NOMO-1 (cell line): Measurements from ENCODE around the gene OR7A5.
"Not testable (repeated sequence)": the region's sequence is repeated elsewhere in the genome, so short reads cannot be mapped to it uniquely, and the experiment has no call there.

Experiments used
- DNase-seq, 2 experiments: peaks; one replicate each; lab custom pipeline; 2025; ENCODE audit not compliant: unreplicated experiment in 2 of 2; lab: John Stamatoyannopoulos, UW

OR7A5 gene

GRCh38 chr19:14785102-14785793, 49.7 kb downstream of the OR7A5 start:
- DNase-seq, result peak; percentile 77 to 89

DNA sequence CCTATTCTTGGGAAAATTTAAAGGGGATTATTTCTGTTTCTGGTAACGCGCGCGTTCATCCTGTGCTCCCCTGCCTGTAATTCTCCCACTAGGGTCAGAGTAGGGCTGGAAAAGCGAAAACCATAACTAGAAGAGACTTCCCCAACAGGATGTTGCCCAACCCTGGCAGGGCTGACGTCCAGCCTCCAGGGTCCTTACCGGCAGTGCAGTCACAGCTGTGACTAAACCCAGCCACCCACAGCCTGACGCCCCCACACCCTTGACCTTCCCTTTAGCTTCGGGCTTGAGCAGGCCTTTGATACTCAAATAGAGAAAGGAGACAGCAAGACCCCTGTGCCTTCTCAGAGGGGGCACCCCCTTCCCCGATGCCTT, 50.3 kb downstream of the OR7A5 start:
- peak; percentile 77 to 85 for DNase-seq

DNA sequence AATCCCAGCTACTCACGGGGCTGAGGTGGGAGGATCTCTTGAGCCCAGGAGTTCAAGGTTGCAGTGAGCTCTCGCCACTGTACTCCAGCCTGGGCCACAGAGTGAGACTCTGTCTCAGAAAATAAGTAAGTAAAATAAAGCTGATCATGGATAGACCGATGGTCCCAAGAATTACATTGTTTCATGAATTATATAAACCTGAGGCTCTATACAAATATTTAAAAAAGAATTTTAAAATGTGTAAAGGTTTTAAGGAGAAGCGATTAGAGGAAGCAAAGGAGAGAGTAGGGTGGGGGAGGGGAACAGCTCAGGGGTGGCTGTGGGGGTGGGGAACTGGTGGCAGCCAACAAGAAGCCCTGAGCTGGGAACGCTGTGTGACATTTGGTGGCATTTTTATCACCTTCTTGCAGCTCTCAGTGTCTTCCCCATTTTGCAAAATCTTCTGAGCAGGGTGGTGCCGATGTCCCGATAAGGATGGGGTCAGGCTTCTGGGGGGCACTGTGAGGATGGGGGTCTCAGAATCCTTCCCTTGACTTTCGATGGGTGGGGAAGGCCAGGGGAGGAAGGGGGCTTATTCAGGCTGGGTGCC, 51.5 kb downstream of the OR7A5 start:
- peak in 1 of 2 experiments; percentile 47 for DNase-seq

DNA sequence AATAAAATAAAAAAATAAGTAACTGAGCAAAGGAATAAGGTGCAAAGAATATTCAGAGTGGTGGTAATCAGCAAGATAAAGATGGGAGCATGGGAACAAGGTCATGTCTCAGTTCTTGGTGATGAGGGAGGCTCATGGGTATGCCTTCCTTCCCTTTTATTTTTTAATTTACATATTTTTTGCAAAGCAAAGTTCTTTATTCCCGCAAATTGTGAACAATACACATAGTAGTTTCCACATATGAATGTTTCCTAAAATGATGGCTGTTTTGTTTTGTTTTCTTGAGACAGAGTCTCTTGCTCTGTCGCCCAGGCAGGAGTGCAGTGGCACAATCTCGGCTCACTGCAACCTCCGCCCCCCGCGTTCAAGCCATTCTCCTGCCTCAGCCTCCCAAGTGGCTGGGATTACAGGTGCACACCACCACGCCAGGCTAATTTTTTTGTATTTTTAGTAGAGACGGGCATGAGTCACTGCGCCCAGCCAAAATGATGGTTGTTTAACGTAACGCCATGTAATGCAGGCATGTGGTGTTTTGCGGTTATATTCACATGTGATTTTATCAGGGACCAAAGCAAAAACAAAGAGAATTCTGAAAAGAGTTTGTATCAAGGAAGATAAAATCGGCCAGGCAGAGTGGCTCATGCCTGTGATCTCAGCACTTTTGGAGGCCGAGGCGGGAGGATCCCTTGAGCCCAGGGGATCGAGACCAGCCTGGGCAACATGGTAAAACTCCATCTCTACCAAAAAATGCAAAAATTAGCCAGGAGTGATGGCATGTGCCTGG, 52.2 kb downstream of the OR7A5 start:
- DNase-seq, result no peak

DNA sequence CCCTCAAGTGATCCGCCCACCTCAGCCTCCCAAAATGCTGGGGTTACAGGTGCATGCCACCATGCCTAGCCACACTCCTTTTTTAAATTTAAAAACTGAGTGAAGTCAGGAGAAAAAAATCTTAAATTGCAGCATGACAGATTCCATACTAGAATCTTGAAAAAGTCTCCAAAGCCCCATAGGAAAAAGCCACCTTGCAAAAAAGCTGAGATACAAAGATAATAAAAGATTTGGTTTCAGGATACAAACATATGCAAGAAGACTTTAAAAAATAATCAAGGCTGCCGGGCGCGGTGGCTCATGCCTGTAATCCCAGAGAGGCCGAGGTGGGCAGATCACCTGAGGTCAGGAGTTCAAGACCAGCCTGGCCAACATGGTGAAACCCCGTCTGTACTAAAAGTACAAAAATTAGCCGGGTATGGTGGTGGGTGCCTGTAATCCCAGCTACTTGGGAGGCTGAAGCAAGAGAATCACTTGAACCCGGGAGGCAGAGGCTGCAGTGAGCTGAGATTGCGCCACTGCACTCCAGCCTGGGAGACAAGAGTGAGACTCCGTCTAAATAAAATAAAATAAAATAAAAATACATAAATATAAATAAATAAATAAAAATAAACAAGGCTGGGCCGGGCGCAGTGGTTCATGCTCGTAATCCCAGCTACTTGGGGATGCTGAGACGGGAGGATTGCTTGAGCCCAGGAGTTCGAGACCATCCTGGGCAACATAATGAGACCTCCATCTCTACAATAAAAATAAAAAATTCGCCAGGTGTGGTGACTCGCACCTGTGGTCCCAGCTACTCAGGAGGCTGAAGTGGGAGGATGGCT, 53.1 kb downstream of the OR7A5 start:
- DNase-seq, result not testable (repeated sequence)

DNA sequence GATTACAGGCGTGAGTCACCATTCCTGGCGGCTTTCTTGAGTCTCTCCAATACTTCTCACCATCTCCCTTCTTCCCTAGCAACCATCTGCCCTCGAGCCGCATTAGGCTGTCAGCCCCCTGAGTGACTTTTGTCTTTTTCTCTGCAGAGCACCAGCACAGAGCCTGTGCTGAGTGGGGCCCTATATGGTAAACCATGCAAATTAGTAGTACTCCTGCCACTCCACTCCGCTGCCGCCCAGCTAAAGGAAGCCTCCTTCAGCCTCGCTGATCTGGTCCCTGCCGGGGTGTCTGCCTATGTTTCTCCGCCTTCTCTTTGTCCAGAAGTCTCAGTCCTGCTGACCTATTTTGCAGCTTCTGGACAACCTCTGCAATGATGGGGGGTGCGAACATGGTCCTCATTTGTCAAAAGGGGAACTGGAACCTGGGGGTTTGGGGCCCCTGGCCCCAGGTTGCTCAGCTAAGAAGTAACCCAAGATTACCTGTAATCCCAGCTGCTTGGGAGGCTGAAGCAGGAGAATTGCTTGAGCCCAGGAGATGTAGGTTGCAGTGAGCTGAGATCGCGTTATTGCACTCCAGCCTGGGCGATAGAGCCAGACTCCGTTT, 54.3 kb downstream of the OR7A5 start:
- not testable (repeated sequence) for DNase-seq

GRCh38 chr19:14779151-14779550, 55.8 kb downstream of the OR7A5 start:
- no peak for DNase-seq

- not testable (repeated sequence) for DNase-seq
These were observed 56.7 kb downstream of the OR7A5 start, which contains the start of gene ADGRE2 for GRCh38 chr19:14778110-14778845. Gene ADGRE2, minus strand, starts transcription at chr19:14778560. Its CDS starts 1,804 bp downstream, at chr19:14776756.

- not testable (repeated sequence) for DNase-seq
These were observed 57.3 kb downstream of the OR7A5 start for GRCh38 chr19:14777645-14778044.
